HuH-7.5 (cell line): ENCODE data around the gene ATXN1.

Experiments
- DNase-seq: peaks from one replicate; pipeline ENCODE4 v3.0.0; 2011; ENCODE audit warnings: low spot score

The ATXN1 gene

DNA sequence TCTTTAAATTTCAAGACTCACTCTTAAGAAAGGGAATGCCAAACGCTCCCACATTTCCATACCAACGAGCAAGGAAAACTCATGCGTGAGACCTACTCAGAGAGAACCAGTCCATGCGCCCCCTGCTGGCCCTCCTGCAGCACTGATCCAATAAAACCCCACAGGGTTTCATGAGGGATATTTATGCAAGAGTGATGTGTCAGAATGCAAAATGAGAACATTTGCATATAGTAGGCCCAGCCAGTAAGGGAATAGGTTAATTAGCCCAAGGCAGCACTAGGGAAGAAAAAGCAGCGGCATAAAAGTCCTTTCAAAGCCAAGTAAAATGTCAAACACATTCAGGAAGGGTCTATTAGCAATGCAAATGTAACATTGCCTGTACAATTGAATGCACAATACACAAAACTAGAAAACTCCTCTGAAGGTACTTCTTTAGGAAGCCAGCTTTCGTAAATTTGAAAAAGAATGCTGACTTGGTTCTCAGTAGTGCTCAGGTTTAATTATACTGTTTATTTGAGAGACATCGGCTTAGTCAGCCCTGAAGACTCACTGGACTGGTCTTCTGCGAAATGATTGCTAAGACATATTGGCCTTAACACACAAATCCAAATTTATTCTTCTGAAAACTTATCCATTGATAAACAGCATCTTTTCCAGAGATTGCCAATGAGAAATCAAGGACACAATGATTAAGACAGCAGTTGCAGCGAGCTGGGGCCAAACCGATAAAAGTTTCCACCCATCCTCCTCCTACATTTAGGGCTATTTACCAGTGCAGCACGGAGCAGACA, 429.7 kb downstream of the ATXN1 start:
- DNase-seq: peak; percentile 67

DNA sequence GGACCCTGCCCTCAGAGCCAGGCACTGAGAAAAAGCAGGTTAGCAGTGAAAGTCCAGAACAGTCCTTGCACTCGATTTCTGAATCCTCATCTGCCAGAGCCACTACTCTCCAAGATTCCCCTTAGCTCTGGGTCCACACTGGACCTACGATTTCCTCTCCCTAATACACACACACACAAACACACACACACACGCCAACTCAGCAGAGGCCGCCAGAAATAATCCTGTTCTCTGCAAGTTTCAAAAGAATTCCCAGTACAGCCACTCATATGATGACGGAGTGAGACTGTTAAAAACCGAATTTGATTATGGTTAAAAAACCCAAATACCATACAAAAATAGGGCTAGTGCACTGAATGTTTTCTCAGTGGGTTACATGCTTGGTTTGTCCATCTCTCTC, 432.0 kb downstream of the ATXN1 start:
- no peak for DNase-seq

GRCh38 chr6:16327777-16328325, 433.4 kb downstream of the ATXN1 start:
- DNase-seq: no peak

DNA sequence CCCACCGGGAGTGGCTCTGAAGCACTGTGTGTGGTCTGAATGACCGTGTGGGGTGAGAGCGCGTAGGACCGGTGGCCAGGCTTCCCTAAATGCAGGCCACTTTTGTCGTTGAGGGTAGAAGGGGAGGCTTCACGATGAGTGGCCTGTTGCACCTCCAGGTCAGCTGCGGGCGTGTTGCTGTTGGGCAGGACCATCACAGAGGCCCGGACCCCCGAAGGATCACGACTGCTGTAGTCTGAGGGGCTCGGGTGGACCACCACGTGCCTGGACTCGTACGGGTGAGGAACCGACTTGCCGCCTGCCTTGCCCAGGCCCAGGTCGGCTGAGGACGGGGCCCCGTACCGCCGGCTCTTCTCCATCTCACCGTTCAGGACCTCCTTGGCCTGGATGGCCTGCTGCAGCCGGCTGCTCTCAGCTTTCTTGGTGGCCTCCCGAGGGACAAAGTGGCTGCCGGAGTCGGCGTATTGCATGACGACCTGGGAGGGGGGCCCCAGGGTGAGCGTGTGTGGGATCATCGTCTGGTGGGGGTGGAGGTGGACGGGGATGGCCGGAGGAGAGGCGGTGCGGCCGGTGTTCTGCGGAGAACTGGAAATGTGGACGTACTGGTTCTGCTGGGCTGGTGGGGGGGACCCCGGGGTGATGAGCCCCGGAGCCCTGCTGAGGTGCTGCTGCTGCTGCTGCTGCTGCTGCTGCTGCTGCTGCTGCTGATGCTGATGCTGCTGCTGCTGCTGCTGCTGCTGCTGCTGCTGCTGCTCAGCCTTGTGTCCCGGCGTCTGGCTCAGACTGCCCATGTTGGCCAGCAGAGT, 434.1 kb downstream of the ATXN1 start:
- no peak for DNase-seq

- DNase-seq: no peak
These were observed 434.7 kb downstream of the ATXN1 start for GRCh38 chr6:16326531-16326930.

GRCh38 chr6:16324606-16325225, 436.5 kb downstream of the ATXN1 start:
- no peak for DNase-seq

DNA sequence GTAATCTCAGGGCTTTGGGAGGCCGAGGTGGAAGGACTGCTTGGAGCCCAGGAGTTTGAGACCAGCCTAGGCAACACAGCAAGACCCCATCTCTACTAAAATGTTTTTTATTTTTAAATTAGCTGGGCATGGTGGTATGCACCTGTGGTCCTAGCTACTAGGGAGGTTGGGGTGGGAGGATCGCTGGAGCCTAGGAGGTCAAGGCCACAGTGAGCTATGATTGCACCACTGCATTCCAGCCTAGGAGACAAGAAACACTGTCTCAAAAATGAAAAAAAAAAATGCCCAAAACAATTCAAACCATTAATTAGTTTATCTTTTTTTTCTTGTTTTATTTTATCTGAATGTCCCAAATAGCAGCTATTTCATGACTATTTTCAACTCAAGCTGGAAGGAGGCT, 437.1 kb downstream of the ATXN1 start:
- DNase-seq: no peak

DNA sequence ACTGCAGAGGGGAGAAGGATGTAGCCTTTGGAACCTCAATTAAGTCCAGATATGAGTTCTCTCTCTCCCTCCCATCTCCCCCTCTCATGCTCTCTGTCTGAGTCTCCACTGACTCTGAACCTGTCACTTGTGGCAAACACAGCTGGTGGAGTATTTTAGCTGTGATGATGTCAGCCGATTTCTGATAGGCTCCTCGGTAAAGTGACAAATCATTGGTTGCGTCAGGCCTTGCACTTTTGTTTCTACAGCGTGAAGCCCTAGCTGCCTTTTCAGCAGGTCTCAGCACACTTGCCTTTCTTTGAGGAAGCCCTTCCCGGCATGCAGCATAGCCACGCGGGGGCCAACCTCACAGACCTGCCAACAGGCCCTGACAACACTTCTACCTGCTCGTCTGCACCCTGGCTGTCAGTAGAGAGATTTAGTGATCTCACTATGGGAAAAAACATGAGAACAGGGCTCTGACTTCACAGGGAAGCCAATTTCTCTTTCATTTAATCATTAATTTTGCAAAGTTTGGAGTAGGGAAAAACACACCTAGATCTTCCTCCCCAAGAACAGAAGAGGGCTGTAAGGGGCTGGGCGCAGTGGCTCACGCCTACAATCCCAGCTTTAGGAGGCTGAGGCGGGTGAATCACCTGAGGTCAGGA, 438.5 kb downstream of the ATXN1 start:
- DNase-seq: no peak

DNA sequence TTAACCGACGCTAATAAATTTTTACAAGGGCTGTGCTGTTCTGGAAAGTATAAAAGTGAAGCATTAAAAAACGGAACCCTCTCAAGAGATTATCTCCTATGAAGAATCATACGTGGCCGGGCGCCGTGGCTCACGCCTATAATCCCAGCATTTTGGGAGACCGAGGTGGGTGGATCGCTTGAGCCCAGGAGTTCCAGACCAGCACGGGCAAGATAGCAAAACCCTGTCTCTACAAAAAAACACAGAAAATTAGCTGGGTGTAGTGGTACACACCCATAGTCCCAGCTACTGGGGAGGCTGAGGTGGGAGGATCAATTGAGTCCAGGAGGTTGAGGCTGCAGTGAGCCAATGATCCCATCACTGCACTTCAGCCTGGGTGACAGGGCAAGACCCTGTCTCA, 439.4 kb downstream of the ATXN1 start:
- DNase-seq: no peak

GRCh38 chr6:16321341-16321710, 439.9 kb downstream of the ATXN1 start:
- DNase-seq: no peak

DNA sequence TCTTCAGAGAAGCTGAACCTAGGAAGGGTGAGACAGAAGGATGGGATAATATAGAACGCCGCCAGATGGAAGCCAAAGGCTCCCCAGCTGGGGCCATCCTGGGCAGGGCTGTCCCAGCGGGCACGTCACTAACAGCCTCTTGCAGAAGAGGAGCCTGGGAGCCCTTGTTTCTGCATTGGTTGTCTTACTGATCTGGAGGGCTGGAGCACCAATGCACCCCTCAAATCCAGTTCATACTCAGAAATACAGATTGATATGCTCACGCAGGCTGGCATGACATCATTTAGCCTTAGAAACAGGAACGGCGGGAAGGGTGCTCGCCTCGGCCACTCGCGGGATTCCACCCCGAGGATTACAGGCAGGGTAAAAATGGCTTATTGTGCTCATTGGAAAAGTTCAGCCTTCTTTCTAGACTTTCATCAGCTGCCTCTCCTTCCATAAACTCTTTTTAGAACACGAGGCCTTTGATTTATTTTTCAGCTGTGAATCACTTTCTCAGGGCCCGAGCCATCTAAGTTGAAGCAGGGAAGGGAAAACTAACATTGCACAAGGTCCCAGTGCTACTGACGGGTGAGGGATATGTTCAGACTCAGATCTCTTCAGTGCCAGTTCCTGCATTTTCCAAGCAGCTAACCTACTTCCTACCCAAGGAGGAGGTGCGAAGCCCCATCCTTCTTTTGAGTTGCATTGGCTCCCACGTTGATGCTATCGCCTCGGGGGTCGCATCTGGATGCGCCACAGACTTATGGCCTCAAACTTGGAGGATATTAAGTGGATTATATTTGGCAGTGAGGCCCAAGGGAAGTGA, 440.5 kb downstream of the ATXN1 start:
- no peak for DNase-seq

GRCh38 chr6:16319813-16320532, 441.3 kb downstream of the ATXN1 start:
- no peak for DNase-seq

GRCh38 chr6:16318953-16319720, 442.1 kb downstream of the ATXN1 start:
- no peak for DNase-seq

- no peak for DNase-seq
These were observed 442.7 kb downstream of the ATXN1 start for GRCh38 chr6:16318538-16318937.

DNA sequence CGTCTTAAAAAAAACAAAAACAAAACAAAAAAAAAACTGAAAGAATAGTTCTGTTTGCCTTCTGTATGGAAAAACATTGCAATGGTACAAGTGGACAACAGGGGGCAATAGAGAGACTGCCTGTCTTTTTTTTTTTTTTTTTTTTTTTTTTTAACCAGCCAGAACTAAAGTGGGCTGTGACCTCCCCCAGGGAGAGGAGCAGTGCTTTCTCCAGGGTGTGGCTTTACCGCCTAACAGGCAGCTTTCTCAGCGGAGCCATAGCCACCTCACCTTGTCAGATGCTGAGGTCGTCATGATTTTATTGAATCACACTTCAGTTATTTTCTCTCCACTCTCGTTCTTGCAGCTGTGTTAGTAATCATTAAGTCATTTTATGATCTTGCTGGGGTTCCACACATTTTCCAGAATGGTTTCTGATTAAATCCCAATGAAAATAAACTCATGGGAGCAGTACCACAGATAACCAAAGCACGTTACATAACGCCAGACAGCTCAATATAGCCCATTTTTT, 444.5 kb downstream of the ATXN1 start:
- peak; percentile 32 for DNase-seq

GRCh38 chr6:16314296-16314695, 447.0 kb downstream of the ATXN1 start:
- no peak for DNase-seq

DNA sequence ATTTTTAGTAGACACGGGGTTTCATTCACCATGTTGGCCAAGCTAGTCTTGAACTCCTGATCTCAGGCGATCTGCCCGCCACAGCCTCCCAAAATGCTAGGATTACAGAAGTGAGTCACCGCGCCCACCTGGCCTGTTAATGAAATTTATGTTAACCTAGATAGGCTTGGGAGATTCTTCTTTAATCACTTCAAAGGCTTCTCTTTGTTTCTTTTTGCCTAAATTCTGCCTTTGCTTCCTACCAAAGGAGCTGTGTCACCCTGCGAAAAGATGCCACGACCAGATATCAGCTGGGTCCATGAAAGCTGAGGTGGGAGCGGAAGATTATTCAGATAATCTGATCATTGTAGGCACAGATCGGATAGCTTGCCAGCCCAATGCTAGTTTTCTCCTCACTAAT, 447.5 kb downstream of the ATXN1 start:
- DNase-seq: no peak

GRCh38 chr6:16311763-16312162, 449.5 kb downstream of the ATXN1 start:
- no peak for DNase-seq

DNA sequence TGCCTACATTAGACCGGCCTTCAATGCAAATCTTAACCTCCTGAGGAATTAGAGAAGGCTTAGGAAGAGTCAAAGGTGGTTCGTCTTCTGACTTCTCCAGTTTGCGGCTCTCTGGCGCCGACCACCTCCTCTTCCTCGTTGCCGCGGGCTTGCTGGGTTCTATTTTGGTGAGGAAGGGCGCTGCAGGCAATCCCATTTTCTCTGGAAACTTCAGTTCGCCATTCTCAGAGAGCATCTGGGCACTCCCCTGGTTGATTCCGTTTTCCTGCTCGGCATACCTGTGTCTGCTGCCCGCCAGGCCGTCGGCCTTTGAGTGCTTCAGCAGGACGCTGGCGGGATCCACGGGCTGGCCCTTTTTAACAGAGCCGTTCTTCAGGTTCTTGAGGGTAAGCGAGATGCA, 454.9 kb downstream of the ATXN1 start:
- no peak for DNase-seq

GRCh38 chr6:16305788-16306187, 455.5 kb downstream of the ATXN1 start:
- DNase-seq: no peak
